SK-MEL-5 (cell line): ENCODE measurements around the gene RGS16. TPM values are rescaled to one million over a fixed set of nuclear protein-coding genes. Genes with fewer than 3 reads are reported as not detected.

ENCODE experiments used
- DNase-seq: peaks from one replicate; pipeline ENCODE4 v3.0.0-alpha.2; 2016; ENCODE audit warnings: low read depth, low spot score
- in situ Hi-C: cut with HindIII; loops from 2 replicates; pipeline ENCODE4 v1.10.0; 2016; ENCODE audit warnings: low sequenced_read_pairs, high pct_unique_total_duplicates, low pct_unique_long_range_greater_than_20kb
- total RNA-seq: library from RNA; depleted of rRNA; stranded (reverse); fragments of >200 nt; shearing (Covaris generic); gene quantifications from 2 replicates; pipeline ENCODE4 v1.2.3, GENCODE V29; 2014

RGS16 gene
- total RNA-seq, 1 experiment from 2014 or later: 0.24 TPM

- no peak for DNase-seq
- in situ Hi-C loops: no loop called here
Observed at GRCh38 chr1:182598296-182598695, 5.9 kb downstream of the RGS16 start.

- in situ Hi-C loops: no loop called here
- DNase-seq: no peak
Observed at GRCh38 chr1:182596934-182597333, 7.3 kb downstream of the RGS16 start.

GRCh38 chr1:182595641-182596240, 8.4 kb downstream of the RGS16 start:
- DNase-seq: peak; percentile 73
- in situ Hi-C loops: no loop called here

- DNase-seq: no peak
- in situ Hi-C loops: no loop called here
Observed at GRCh38 chr1:182589931-182590330, 14.3 kb downstream of the RGS16 start.

GRCh38 chr1:182589520-182589919, 14.7 kb downstream of the RGS16 start:
- in situ Hi-C loops: no loop called here
- DNase-seq: no peak

- in situ Hi-C loops: no loop called here
- DNase-seq: peak; percentile 80
Observed at GRCh38 chr1:182588500-182589396, 15.4 kb downstream of the RGS16 start, which contains the start of gene RNASEL. RNASEL (minus strand) TSS chr1:182589256; CDS start chr1:182586806, 2,450 bp downstream.

- in situ Hi-C loops: no loop called here
- DNase-seq: no peak
Observed at GRCh38 chr1:182587666-182588499, 16.3 kb downstream of the RGS16 start.

GRCh38 chr1:182587093-182587492, 17.1 kb downstream of the RGS16 start:
- in situ Hi-C loops: no loop called here
- DNase-seq: no peak

GRCh38 chr1:182586380-182586779, 17.8 kb downstream of the RGS16 start:
- DNase-seq: no peak
- in situ Hi-C loops: no loop called here

- in situ Hi-C loops: no loop called here
- no peak for DNase-seq
Observed at GRCh38 chr1:182584746-182585145, 19.4 kb downstream of the RGS16 start.

- no peak for DNase-seq
- in situ Hi-C loops: no loop called here
Observed at GRCh38 chr1:182580736-182581135, 23.5 kb downstream of the RGS16 start.

GRCh38 chr1:182575540-182576149, 28.5 kb downstream of the RGS16 start:
- in situ Hi-C loops: no loop called here
- no peak for DNase-seq

- DNase-seq: no peak
- in situ Hi-C loops: no loop called here
Observed at GRCh38 chr1:182574156-182574555, 30.0 kb downstream of the RGS16 start.

- DNase-seq: no peak
- in situ Hi-C loops: no loop called here
Observed at GRCh38 chr1:182570611-182570970, 33.6 kb downstream of the RGS16 start.

GRCh38 chr1:182569939-182570610, 34.1 kb downstream of the RGS16 start:
- in situ Hi-C loops: no loop called here
- DNase-seq: no peak

GRCh38 chr1:182568647-182569284, 35.4 kb downstream of the RGS16 start:
- in situ Hi-C loops: no loop called here
- DNase-seq: no peak

GRCh38 chr1:182567629-182568028, 36.6 kb downstream of the RGS16 start:
- in situ Hi-C loops: no loop called here
- no peak for DNase-seq
